ENCODE results near the gene CHCHD3.

Gene CHCHD3

GRCh38 chr7:132825932-132826835 lies 255.7 kb downstream of the CHCHD3 start:
- no peaks in the 10 kb centered on the region for H3K4me1 ChIP-seq
- H3K4me3 ChIP-seq: no peak overlapping the region
- no peaks in the 10 kb centered on the region for H3K36me3 ChIP-seq
- H3K9me3 ChIP-seq: no peaks in the 10 kb centered on the region
- intact Hi-C loops (cut with DNase I; ENCODE audit: low total_unique reads): no loop called here
- H3K27me3 ChIP-seq: no peaks in the 10 kb centered on the region
- no peak overlapping the region for H3K27ac ChIP-seq
- no peak for TF ChIP-seq CTCF (IDR thresholded peaks at IDR 0.05)
- DNase-seq: no peak

- no peak for TF ChIP-seq CTCF (IDR thresholded peaks at IDR 0.05)
- no peak for DNase-seq
- H3K4me1 ChIP-seq: no peaks in the 10 kb centered on the region
Observed at GRCh38 chr7:132825222-132825621, 256.7 kb downstream of the CHCHD3 start.

GRCh38 chr7:132819648-132820047 lies 262.2 kb downstream of the CHCHD3 start:
- intact Hi-C loops (cut with DNase I; ENCODE audit: low total_unique reads): no loop called here

More at GRCh38 chr7:132825222-132825621, 256.7 kb downstream of the CHCHD3 start:
- H3K36me3 ChIP-seq: no peaks in the 10 kb centered on the region
- H3K27ac ChIP-seq: no peak overlapping the region
- intact Hi-C loops (cut with DNase I; ENCODE audit: low total_unique reads): no loop called here
- no peaks in the 10 kb centered on the region for H3K27me3 ChIP-seq
- no peak overlapping the region for H3K4me3 ChIP-seq
- H3K9me3 ChIP-seq: no peaks in the 10 kb centered on the region

GRCh38 chr7:132817949-132818348 lies 263.9 kb downstream of the CHCHD3 start:
- no peaks in the 10 kb centered on the region for H3K27me3 ChIP-seq
- H3K36me3 ChIP-seq: no peaks in the 10 kb centered on the region
- TF ChIP-seq CTCF (IDR thresholded peaks at IDR 0.05): no peak
- peaks cover 0 to 21% (median 8%) of the 10 kb centered on the region in 4 donors for H3K4me1 ChIP-seq
- H3K4me3 ChIP-seq: no peak overlapping the region
- intact Hi-C loops (cut with DNase I; ENCODE audit: low total_unique reads): no loop called here
- DNase-seq: no peak
- H3K9me3 ChIP-seq: no peaks in the 10 kb centered on the region
- no peak overlapping the region for H3K27ac ChIP-seq

More at GRCh38 chr7:132819648-132820047, 262.2 kb downstream of the CHCHD3 start:
- Histone ChIP-seq H3K4me1 (peaks cover 0 to 20% (median 8%) of the 10 kb centered on the region in 4 donors), H3K36me3 (no peaks in the 10 kb centered on the region), H3K27me3 (no peaks in the 10 kb centered on the region), H3K9me3 (no peaks in the 10 kb centered on the region), H3K4me3 (no peak overlapping the region), H3K27ac (no peak overlapping the region)
- TF ChIP-seq CTCF (IDR thresholded peaks at IDR 0.05): no peak
- no peak for DNase-seq

GRCh38 chr7:132815696-132816311 lies 266.1 kb downstream of the CHCHD3 start:
- peaks cover 0 to 21% (median 8%) of the 10 kb centered on the region in 4 donors for H3K4me1 ChIP-seq
- H3K9me3 ChIP-seq: no peaks in the 10 kb centered on the region
- no peaks in the 10 kb centered on the region for H3K36me3 ChIP-seq
- H3K27ac ChIP-seq: no peak overlapping the region
- H3K4me3 ChIP-seq: no peak overlapping the region
- no peak for DNase-seq
- H3K27me3 ChIP-seq: no peaks in the 10 kb centered on the region
- TF ChIP-seq CTCF (IDR thresholded peaks at IDR 0.05): no peak
- intact Hi-C loops (cut with DNase I; ENCODE audit: low total_unique reads): no loop called here
